HPDE6-E6E7 (cell line): ENCODE measurements around the gene PLK1.
"Not testable (repeated sequence)": the region's sequence is repeated elsewhere in the genome, so short reads cannot be mapped to it uniquely, and the experiment has no call there.

Source experiments
- DNase-seq: peaks from one replicate; pipeline ENCODE4 v3.0.0; 2011; ENCODE audit warnings: missing footprints; ENCODE audit errors: extremely low spot score

The PLK1 gene

GRCh38 chr16:23710008-23710407 lies 31.3 kb downstream of the PLK1 start:
- DNase-seq = no peak

- DNase-seq = no peak
Observed at GRCh38 chr16:23710504-23710903, 31.8 kb downstream of the PLK1 start.

GRCh38 chr16:23711785-23712184 lies 33.1 kb downstream of the PLK1 start:
- DNase-seq = no peak

- no peak for DNase-seq
Observed at GRCh38 chr16:23712976-23713375, 34.3 kb downstream of the PLK1 start, which contains the start of gene ERN2. ERN2 (minus strand) TSS chr16:23713222; CDS start chr16:23713187, 35 bp downstream.

- no peak for DNase-seq
Observed at GRCh38 chr16:23716484-23716883, 37.8 kb downstream of the PLK1 start.

GRCh38 chr16:23722613-23723240 lies 44.0 kb downstream of the PLK1 start:
- DNase-seq = not testable (repeated sequence)

GRCh38 chr16:23724096-23724784 lies 45.6 kb downstream of the PLK1 start:
- DNase-seq = no peak

- DNase-seq = no peak
Observed at GRCh38 chr16:23724785-23725131, 46.1 kb downstream of the PLK1 start.

- DNase-seq = no peak
Observed at GRCh38 chr16:23726710-23727109, 48.0 kb downstream of the PLK1 start.

GRCh38 chr16:23728112-23728477 lies 49.4 kb downstream of the PLK1 start:
- no peak for DNase-seq

GRCh38 chr16:23729503-23730424 lies 51.1 kb downstream of the PLK1 start:
- DNase-seq = no peak

- DNase-seq = no peak
Observed at GRCh38 chr16:23734176-23734893, 55.6 kb downstream of the PLK1 start.

- DNase-seq = not testable (repeated sequence)
Observed at GRCh38 chr16:23737423-23738028, 58.8 kb downstream of the PLK1 start.

GRCh38 chr16:23739516-23739915 lies 60.8 kb downstream of the PLK1 start:
- DNase-seq = no peak
